H7 (cell line): Measurements from ENCODE around the gene TTLL8. TPM values are rescaled to one million over a fixed set of nuclear protein-coding genes. Genes with fewer than 3 reads are reported as not detected.
"Not testable (repeated sequence)": the region's sequence is repeated elsewhere in the genome, so short reads cannot be mapped to it uniquely, and the experiment has no call there.

Experiments
- DNase-seq: peaks from one replicate; pipeline ENCODE4 v3.0.0; 2012
- H3K27me3 ChIP-seq: 2 replicates; pipeline ENCODE4 v1.6.0; 2011; ENCODE audit warnings: mild to moderate bottlenecking, low read length; ENCODE audit not compliant: control insufficient read depth, insufficient read depth
- H3K36me3 ChIP-seq: replicated peaks from 2 replicates; pipeline ENCODE4 v1.5.1; 2011; ENCODE audit warnings: low read length; ENCODE audit not compliant: control insufficient read depth, insufficient read depth
- H3K4me3 ChIP-seq: 2 replicates; pipeline ENCODE4 v1.5.1; 2011; ENCODE audit warnings: low read depth, mild to moderate bottlenecking, control low read depth, low read length, moderate library complexity; ENCODE audit not compliant: insufficient read depth
- total RNA-seq: library from RNA; depleted of rRNA; stranded (reverse); fragments of >200 nt; shearing (Covaris generic); gene quantifications from 2 replicates; pipeline ENCODE4 v1.2.3, GENCODE V29; 2014

TTLL8 gene
- total RNA-seq, 1 experiment from 2014 or later = not detected

DNA sequence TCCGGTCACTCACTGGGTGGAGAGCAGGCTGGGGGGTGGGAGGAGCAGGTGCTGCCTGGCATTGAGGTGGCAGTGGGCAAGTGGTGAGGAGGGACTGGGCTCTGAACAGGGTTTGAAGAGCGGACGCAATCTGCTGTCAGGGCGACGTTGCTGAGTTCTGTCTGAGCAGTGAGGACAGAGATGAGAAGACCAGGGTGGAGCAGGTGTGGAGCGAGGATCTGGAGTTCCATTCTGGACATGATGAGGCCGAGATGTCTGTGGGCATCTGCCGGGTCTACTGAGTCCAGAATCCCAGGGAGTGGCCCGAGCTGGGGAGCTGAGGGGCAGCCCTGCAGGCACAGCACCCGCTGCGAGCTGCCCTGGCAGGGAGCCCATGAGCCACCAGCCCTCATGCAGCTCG lies 29.5 kb upstream of the TTLL8 start:
- no peaks in the 10 kb centered on the region for H3K36me3 ChIP-seq
- DNase-seq = no peak
- H3K4me3 ChIP-seq = no peak overlapping the region
- no peaks in the 10 kb centered on the region for H3K27me3 ChIP-seq

GRCh38 chr22:50086975-50087374 lies 28.9 kb upstream of the TTLL8 start:
- not testable (repeated sequence) for DNase-seq, H3K4me3 ChIP-seq, H3K36me3 ChIP-seq, H3K27me3 ChIP-seq

DNA sequence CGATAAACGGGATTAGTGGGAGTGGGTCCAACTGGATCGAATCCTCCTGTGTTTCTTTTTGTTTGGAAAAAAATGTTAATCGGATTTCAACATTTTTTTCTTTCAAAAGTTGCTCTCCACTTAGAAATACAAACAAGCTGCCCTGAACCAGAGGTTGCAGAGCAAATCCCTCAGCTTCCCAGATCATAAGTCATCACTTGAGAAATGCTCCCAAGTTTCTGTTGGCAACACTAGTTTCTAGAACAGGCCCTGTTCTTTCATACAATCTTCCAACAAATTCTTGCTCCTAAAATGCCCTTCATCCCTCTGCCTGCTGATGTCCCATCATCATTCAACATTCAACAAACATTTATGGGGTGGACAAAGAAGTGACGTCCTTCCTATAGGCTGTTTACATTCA lies 28.4 kb upstream of the TTLL8 start:
- H3K4me3 ChIP-seq = no peak overlapping the region
- H3K27me3 ChIP-seq = no peaks in the 10 kb centered on the region
- no peaks in the 10 kb centered on the region for H3K36me3 ChIP-seq
- no peak for DNase-seq

DNA sequence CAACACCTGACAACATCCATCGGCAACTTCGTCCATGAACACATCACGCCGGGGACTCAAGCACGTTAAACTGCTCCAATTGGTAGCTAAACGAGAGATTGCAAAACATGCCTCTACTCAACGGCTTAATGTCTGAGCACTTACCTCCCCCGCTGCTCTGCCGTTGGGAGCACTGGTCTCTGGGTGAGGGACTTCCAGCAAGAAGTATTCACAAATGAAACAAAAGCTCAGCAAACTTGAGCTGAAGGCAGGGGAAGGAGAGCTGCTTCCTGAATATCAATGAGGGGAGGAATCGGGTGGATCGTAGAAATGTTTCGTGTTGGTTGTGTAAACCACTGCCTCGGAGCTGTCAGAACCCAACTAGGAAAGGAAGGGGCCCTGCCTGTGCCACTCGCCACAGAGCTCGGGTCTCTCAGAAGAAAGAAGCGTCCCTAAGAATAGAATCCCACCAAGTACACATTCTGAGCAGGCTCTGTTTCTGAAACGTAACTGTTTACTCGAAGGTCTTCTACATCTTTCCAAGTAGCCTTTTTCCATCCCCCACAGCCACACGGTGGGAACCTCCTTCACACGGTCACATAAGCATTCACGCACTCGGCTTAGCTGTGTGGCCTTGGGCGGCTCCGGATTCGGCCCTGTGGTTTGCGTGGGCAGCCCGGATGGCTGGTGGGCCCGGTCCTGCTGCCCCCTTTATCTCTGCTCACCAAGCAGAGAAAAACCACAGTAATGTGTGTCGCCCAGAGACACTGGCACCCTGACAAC lies 27.3 kb upstream of the TTLL8 start, which contains the start of gene MLC1:
Gene MLC1 (minus strand): TSS at position 216 of the 762 bp plus-strand sequence. CDS start 524 bp downstream, outside the sequence.
- Histone ChIP-seq H3K36me3 (no peaks in the 10 kb centered on the region), H3K4me3 (no peak within 1 kb of the TSS), H3K27me3 (no peaks in the 10 kb centered on the region)
- peak; percentile 73 for DNase-seq

GRCh38 chr22:50084614-50085021 lies 26.5 kb upstream of the TTLL8 start:
- no peak overlapping the region for H3K4me3 ChIP-seq
- H3K36me3 ChIP-seq = no peaks in the 10 kb centered on the region
- no peaks in the 10 kb centered on the region for H3K27me3 ChIP-seq
- no peak for DNase-seq

DNA sequence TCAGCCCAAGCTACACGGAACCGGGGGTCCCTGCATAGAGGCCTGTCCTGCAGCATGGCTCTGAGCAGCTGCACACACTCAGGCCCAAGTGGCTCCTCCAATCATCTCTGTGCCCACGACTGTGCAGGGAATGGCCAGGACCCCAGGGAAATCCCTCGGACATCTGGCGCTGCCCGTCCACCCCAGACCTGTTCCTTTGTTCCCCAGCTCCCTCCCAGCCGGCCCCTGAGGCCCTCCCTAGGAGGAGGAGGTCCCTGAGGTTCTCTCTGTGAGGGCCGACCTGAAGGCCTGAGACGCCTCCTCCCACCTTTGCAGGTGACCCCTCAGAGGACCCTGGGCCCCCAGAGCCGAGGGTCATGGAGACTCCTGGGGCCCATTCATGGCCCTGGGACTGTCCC lies 26.0 kb upstream of the TTLL8 start:
- H3K4me3 ChIP-seq = no peak overlapping the region
- peak; percentile 58 for DNase-seq
- H3K36me3 ChIP-seq = no peaks in the 10 kb centered on the region
- H3K27me3 ChIP-seq = no peaks in the 10 kb centered on the region

DNA sequence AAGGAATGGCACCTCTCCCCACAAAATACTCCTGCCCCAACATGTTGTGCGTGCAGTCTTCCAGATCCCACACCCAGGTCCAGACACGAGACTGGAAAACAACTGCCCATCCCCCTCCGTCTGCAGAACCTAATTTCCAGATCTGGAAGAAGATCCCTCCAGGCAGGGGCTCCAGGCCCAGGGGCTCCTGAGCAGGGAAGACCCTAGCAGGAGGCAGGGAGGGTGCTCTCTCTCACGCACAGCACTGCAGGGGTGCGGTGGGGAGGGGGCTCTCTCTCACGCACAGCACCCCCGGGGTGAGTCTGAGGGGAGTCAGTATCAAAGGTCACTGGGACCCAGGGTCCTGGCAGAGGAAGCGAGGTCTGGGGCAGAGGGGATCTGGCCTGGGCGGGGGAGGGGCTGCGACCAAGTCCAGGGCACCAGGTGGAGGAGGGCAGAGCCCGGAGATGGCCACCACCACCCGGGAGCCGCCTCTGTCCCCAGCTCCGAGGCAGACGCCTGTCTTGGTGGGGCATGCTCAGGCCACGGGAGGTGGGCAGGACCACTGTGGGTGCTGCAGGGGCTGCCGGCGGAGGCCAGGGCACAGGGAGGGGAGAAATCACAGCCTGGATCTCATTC lies 25.5 kb upstream of the TTLL8 start:
- H3K4me3 ChIP-seq = no peak overlapping the region
- DNase-seq = peak; percentile 65
- no peaks in the 10 kb centered on the region for H3K36me3 ChIP-seq
- H3K27me3 ChIP-seq = no peaks in the 10 kb centered on the region

- H3K27me3 ChIP-seq = no peaks in the 10 kb centered on the region
- no peaks in the 10 kb centered on the region for H3K36me3 ChIP-seq
- DNase-seq = no peak
- no peak overlapping the region for H3K4me3 ChIP-seq
Measured at GRCh38 chr22:50082961-50083461, 24.9 kb upstream of the TTLL8 start.

DNA sequence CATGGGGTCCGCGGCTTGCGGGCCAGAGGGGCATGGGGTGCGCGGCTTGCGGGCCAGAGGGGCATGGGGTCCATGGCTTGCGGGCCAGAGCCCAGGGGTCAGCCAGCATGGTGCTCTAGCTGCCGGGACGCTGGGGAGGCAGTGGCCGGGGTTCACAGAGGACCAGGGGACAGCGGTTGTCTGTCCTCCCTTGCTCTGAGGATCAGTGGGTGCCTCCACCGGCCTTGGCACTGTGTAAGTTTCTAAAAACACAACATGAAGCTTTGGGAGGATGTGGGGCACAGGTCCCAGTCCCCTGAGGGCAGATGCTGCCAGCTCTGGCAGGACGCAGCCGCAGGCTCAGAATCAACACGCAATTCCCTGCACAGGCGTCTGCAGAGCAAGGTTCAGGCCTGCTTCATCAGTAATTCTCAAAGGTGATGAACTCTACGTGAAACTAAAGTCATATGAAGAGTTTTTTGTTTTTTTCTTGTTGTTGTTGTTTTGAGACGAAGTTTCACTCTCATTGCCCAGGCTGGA lies 24.2 kb upstream of the TTLL8 start:
- Histone ChIP-seq H3K27me3 (no peaks in the 10 kb centered on the region), H3K36me3 (no peaks in the 10 kb centered on the region), H3K4me3 (no peak overlapping the region)
- no peak for DNase-seq

DNA sequence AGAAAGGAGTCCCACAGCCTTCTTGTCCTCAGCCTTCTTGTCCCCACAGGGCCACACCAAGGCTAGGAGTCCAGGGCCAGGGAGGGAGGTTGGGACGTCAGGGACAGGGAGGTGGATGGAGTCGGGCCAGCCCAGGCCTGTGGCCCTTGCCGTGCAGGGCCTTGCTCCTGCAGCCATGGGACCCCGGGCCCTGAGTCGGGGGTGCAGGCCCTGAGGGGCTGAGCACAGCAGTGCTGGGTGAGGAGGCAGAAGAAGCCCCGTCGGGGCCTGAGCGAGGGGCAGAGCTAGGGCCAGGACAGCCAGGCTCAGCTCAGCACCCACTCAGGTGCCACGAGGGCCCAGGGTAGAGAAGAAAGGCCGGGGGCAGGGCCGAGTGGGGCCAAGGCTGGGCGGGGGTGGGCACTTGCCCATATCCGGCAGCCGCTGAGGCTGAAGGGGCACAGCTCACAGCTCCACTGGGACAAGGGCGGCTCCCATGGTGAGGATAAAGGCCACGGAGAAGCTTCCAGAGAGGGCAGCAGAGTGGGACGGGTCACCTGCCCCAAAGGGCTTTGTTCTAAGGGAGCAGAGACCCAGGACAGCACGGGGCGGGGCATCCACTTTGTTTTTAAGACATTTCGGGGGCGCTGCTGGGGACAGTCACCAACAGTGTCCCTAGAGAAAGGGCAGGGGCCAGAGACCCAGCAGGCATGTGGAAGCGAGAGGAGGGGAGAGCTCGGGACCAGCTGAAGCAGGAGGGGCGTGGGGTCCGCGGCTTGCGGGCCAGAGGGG lies 23.5 kb upstream of the TTLL8 start:
- no peaks in the 10 kb centered on the region for H3K27me3 ChIP-seq
- H3K36me3 ChIP-seq = no peaks in the 10 kb centered on the region
- no peak overlapping the region for H3K4me3 ChIP-seq
- DNase-seq = peak; percentile 60

DNA sequence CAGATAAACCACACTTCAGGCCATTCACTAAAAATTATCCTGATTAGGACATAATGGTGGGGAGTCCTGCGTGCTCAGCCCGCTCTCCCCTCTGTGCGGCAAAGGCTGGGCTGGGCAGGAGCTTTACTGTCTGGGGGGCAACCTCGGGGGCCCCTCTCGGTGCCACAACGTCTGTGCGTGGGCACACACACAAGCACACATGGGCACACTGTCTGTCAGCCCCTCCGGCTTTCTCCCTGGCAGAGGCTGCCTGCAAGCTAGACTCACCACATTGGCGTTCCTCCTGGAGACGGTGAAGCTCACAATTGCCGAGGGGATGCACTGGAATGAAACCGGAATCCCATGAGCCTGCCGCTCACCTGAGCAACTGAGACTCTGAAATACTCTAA lies 22.0 kb upstream of the TTLL8 start:
- Histone ChIP-seq H3K27me3 (no peaks in the 10 kb centered on the region), H3K36me3 (no peaks in the 10 kb centered on the region)
- no peak for DNase-seq

DNA sequence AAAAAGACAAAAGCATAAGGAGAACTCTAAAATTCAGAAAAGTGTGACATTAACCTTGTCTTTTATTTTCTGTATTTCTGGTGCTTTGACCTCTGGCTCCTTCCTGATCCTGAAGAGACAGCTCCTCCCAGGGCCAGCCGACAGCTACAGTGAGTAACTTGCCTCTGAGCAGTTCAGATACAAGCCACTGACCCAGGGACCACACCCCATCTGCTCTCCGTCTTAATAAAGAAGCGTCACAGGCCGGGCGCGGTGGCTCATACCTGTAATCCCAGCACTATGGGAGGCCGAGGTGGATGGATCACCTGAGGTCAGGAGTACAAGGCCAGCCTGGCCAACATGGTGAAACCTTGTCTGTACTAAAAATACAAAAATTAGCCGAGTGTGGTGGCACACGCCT lies 20.7 kb upstream of the TTLL8 start:
- DNase-seq = peak; percentile 47
- H3K27me3 ChIP-seq = no peaks in the 10 kb centered on the region
- no peak overlapping the region for H3K4me3 ChIP-seq
- H3K36me3 ChIP-seq = no peaks in the 10 kb centered on the region

More for the DNA sequence above, 22.0 kb upstream of the TTLL8 start:
- H3K4me3 ChIP-seq = no peak overlapping the region

DNA sequence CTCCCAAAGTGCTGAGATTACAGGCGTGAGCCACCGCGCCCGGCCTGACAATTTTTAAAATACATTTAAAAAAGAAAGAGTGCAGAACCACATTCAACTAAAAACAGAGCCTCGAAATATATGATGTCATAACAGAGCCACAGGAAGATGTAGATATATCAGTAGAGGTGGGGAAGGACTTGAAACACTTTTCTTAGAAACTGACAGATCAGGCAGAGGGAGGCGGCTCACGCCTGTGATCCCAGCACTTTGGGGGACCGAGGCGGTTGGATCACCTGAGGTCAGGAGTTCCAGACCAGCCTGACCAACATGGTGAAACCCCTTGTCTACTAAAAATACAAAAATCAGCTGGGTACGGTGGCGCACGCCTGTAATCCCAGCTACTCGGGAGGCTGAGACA lies 20.1 kb upstream of the TTLL8 start:
- Histone ChIP-seq H3K27me3 (no peaks in the 10 kb centered on the region), H3K4me3 (no peak overlapping the region), H3K36me3 (no peaks in the 10 kb centered on the region)
- DNase-seq = peak; percentile 8

- H3K4me3 ChIP-seq = no peak overlapping the region
- no peaks in the 10 kb centered on the region for H3K27me3 ChIP-seq
- DNase-seq = peak; percentile 52
- no peaks in the 10 kb centered on the region for H3K36me3 ChIP-seq
Measured at GRCh38 chr22:50076646-50077535, 18.8 kb upstream of the TTLL8 start.
